IPS DF 6.9 (cell line): ENCODE data around the gene COL4A2.

Experiments used
- DNase-seq: peaks from one replicate; pipeline ENCODE4 v3.0.0-alpha.2; 2013; ENCODE audit warnings: low read depth, low spot score
- H3K27ac ChIP-seq: one replicate; pipeline ENCODE4 v1.5.1; 2013; ENCODE audit warnings: low read length, control low read depth
- H3K27me3 ChIP-seq: 2 replicates; pipeline ENCODE4 v1.6.1; 2013; ENCODE audit warnings: mild to moderate bottlenecking, low read length; ENCODE audit not compliant: control insufficient read depth, insufficient read depth
- H3K36me3 ChIP-seq: 2 replicates; pipeline ENCODE4 v1.6.1; 2013; ENCODE audit warnings: low read length; ENCODE audit not compliant: control insufficient read depth, insufficient read depth
- H3K4me1 ChIP-seq: 2 replicates; pipeline ENCODE4 v1.6.1; 2013; ENCODE audit warnings: low read length; ENCODE audit not compliant: control insufficient read depth, insufficient read depth
- H3K4me3 ChIP-seq: 2 replicates; pipeline ENCODE4 v1.5.1; 2013; ENCODE audit warnings: mild to moderate bottlenecking, low read length
- H3K9me3 ChIP-seq: 2 replicates; pipeline ENCODE4 v1.6.1; 2013; ENCODE audit warnings: low read length, inconsistent platforms; ENCODE audit not compliant: control insufficient read depth, insufficient read depth
- WGBS: extraction: QIAGEN DNeasy Blood & Tissue Kit; methylation state at CpG from one replicate; pipeline ENCODE4 v1.1.7; 2013; ENCODE audit warnings: mixed read lengths, missing lambda C conversion rate; ENCODE audit not compliant: insufficient read length, insufficient coverage; 5-methylcytosine and 5-hydroxymethylcytosine counted together

The COL4A2 gene

GRCh38 chr13:110465696-110466095 is 158.6 kb downstream of the COL4A2 start:
- Histone ChIP-seq H3K36me3 (peaks cover 6% of the 10 kb centered on the region), H3K4me1 (no peaks in the 10 kb centered on the region), H3K4me3 (no peak overlapping the region)

GRCh38 chr13:110466266-110466915 is 159.3 kb downstream of the COL4A2 start:
- no peak overlapping the region for H3K27ac ChIP-seq
- peaks cover 6% of the 10 kb centered on the region for H3K36me3 ChIP-seq
- H3K9me3 ChIP-seq = no peaks in the 10 kb centered on the region
- H3K27me3 ChIP-seq = no peaks in the 10 kb centered on the region
- WGBS = no CpG with 5 or more reads among the region's 6 CpGs
- no peaks in the 10 kb centered on the region for H3K4me1 ChIP-seq
- H3K4me3 ChIP-seq = no peak overlapping the region
- no peak for DNase-seq

More at GRCh38 chr13:110465696-110466095, 158.6 kb downstream of the COL4A2 start:
- no peaks in the 10 kb centered on the region for H3K9me3 ChIP-seq
- no peaks in the 10 kb centered on the region for H3K27me3 ChIP-seq
- no peak overlapping the region for H3K27ac ChIP-seq
- WGBS = no CpG with 5 or more reads among the region's 9 CpGs
- no peak for DNase-seq

- H3K27me3 ChIP-seq = no peaks in the 10 kb centered on the region
- WGBS = no CpG with 5 or more reads among the region's 13 CpGs
- no peak for DNase-seq
- no peaks in the 10 kb centered on the region for H3K9me3 ChIP-seq
- H3K4me1 ChIP-seq = no peaks in the 10 kb centered on the region
- H3K27ac ChIP-seq = no peak overlapping the region
- peaks cover 6% of the 10 kb centered on the region; the same call in 1 of the 2 replicates for H3K36me3 ChIP-seq
- H3K4me3 ChIP-seq = no peak overlapping the region
Measured at GRCh38 chr13:110467516-110468110, 160.5 kb downstream of the COL4A2 start.

- WGBS = no CpG with 5 or more reads among the region's 8 CpGs
- no peaks in the 10 kb centered on the region for H3K27me3 ChIP-seq
- DNase-seq = no peak
- H3K27ac ChIP-seq = no peak overlapping the region
- H3K4me3 ChIP-seq = no peak overlapping the region
- H3K4me1 ChIP-seq = no peaks in the 10 kb centered on the region
- peaks cover 6% of the 10 kb centered on the region; the same call in 1 of the 2 replicates for H3K36me3 ChIP-seq
- no peaks in the 10 kb centered on the region for H3K9me3 ChIP-seq
Measured at GRCh38 chr13:110468986-110469495, 162.0 kb downstream of the COL4A2 start.

GRCh38 chr13:110469597-110469996 is 162.5 kb downstream of the COL4A2 start:
- Histone ChIP-seq H3K4me3 (no peak overlapping the region), H3K27ac (no peak overlapping the region), H3K36me3 (peaks cover 8% of the 10 kb centered on the region), H3K27me3 (no peaks in the 10 kb centered on the region), H3K9me3 (no peaks in the 10 kb centered on the region), H3K4me1 (no peaks in the 10 kb centered on the region)
- WGBS = no CpG with 5 or more reads among the region's 5 CpGs
- no peak for DNase-seq

GRCh38 chr13:110470272-110471009 is 163.4 kb downstream of the COL4A2 start:
- no peak overlapping the region for H3K27ac ChIP-seq
- no peaks in the 10 kb centered on the region for H3K9me3 ChIP-seq
- WGBS = no CpG with 5 or more reads among the region's 14 CpGs
- H3K36me3 ChIP-seq = peaks cover 11% of the 10 kb centered on the region
- no peak overlapping the region for H3K4me3 ChIP-seq
- H3K27me3 ChIP-seq = no peaks in the 10 kb centered on the region
- H3K4me1 ChIP-seq = no peaks in the 10 kb centered on the region
- no peak for DNase-seq

- H3K4me3 ChIP-seq = no peak overlapping the region
- no peaks in the 10 kb centered on the region for H3K27me3 ChIP-seq
- H3K9me3 ChIP-seq = no peaks in the 10 kb centered on the region
- H3K36me3 ChIP-seq = peaks cover 14% of the 10 kb centered on the region
- H3K4me1 ChIP-seq = no peaks in the 10 kb centered on the region
- WGBS = no CpG with 5 or more reads among the region's 14 CpGs
- H3K27ac ChIP-seq = no peak overlapping the region
- DNase-seq = no peak
Measured at GRCh38 chr13:110471156-110471832, 164.2 kb downstream of the COL4A2 start.

- Histone ChIP-seq H3K27me3 (no peaks in the 10 kb centered on the region), H3K27ac (no peak overlapping the region), H3K36me3 (peaks cover 14% of the 10 kb centered on the region), H3K4me1 (no peaks in the 10 kb centered on the region), H3K4me3 (no peak overlapping the region), H3K9me3 (no peaks in the 10 kb centered on the region)
- WGBS = no CpG with 5 or more reads among the region's 7 CpGs
- no peak for DNase-seq
Measured at GRCh38 chr13:110471833-110472162, 164.7 kb downstream of the COL4A2 start.

- H3K9me3 ChIP-seq = no peaks in the 10 kb centered on the region
- WGBS = no CpG with 5 or more reads among the region's 14 CpGs
Measured at GRCh38 chr13:110472904-110473563, 165.9 kb downstream of the COL4A2 start.

GRCh38 chr13:110474713-110475112 is 167.6 kb downstream of the COL4A2 start:
- no peak overlapping the region for H3K27ac ChIP-seq
- H3K4me1 ChIP-seq = no peaks in the 10 kb centered on the region
- H3K27me3 ChIP-seq = no peaks in the 10 kb centered on the region
- H3K9me3 ChIP-seq = no peaks in the 10 kb centered on the region
- no peak for DNase-seq
- 100% methylated on average over 3 of the region's 21 CpGs for WGBS
- peaks cover 11% of the 10 kb centered on the region for H3K36me3 ChIP-seq
- no peak overlapping the region for H3K4me3 ChIP-seq

More at GRCh38 chr13:110472904-110473563, 165.9 kb downstream of the COL4A2 start:
- peaks cover 11% of the 10 kb centered on the region for H3K36me3 ChIP-seq
- H3K27ac ChIP-seq = no peak overlapping the region
- H3K4me1 ChIP-seq = no peaks in the 10 kb centered on the region
- no peak for DNase-seq
- no peaks in the 10 kb centered on the region for H3K27me3 ChIP-seq
- H3K4me3 ChIP-seq = no peak overlapping the region
